Smooth muscle cell of bladder (primary cell): ENCODE measurements around the gene RSL1D1. TPM values are rescaled to one million over a fixed set of nuclear protein-coding genes. Genes with fewer than 3 reads are reported as not detected.

ENCODE experiments used
- total RNA-seq: library from RNA; depleted of rRNA; stranded (reverse); fragments of >200 nt; gene quantifications from 2 replicates; pipeline ENCODE4 v1.2.3, GENCODE V29; 2014

The RSL1D1 gene
- total RNA-seq = 57.5 and 74.0 TPM in 2 replicates

GRCh38 chr16:11851294-11852091 is at the start of gene RSL1D1:
Gene RSL1D1 (minus strand): TSS chr16:11851542. CDS start chr16:11851512, 30 bp downstream.

GRCh38 chr16:11797166-11797956 is 54.0 kb downstream of the RSL1D1 start, which contains the start of gene ZC3H7A:
Gene ZC3H7A (minus strand): TSS chr16:11797258. CDS start chr16:11782354, 14,904 bp downstream.

Other genes starting within 250 kb of the RSL1D1 start
- gene SNN, start 183.1 kb downstream of the RSL1D1 start, total RNA-seq = 7.8 and 12.3 TPM in 2 replicates
- 29.6 and 30.0 TPM in 2 replicates for gene TXNDC11, start 108.7 kb downstream of the RSL1D1 start, total RNA-seq
- 23.9 and 27.9 TPM in 2 replicates for gene ZC3H7A, start 54.3 kb downstream of the RSL1D1 start, total RNA-seq
- 32.1 and 47.1 TPM in 2 replicates for gene GSPT1, start 64.4 kb upstream of the RSL1D1 start, total RNA-seq
- gene NPIPB2, start 90.5 kb upstream of the RSL1D1 start, total RNA-seq = 4.3 and 5.7 TPM in 2 replicates
- gene TNFRSF17, start 113.7 kb upstream of the RSL1D1 start, total RNA-seq = not detected in 2 replicates
- gene SNX29, start 125.2 kb upstream of the RSL1D1 start, total RNA-seq = 16.2 and 19.3 TPM in 2 replicates